ENCODE measurements around the gene ROBO2. TPM values are rescaled to one million over a fixed set of nuclear protein-coding genes. Genes with fewer than 3 reads are reported as not detected.

Gene ROBO2
- total and polyA plus RNA-seq, 7 donors = 0.23 to 2.9 (median 0.38) TPM; not detected in 1

GRCh38 chr3:77240072-77240650 lies 200.3 kb downstream of the ROBO2 start:
- WGBS, 2 donors = 94% methylated on average over 40 of the region's 40 CpGs
- H3K36me3 ChIP-seq = no peaks in the 10 kb centered on the region
- no peaks in the 10 kb centered on the region for H3K27me3 ChIP-seq
- H3K4me3 ChIP-seq = no peak overlapping the region
- TF ChIP-seq EP300 (IDR thresholded peaks at IDR 0.05) (no peak), CTCF (IDR thresholded peaks at IDR 0.05) (no peak), POLR2A (IDR thresholded peaks at IDR 0.05) (no peak), POLR2AphosphoS5 (IDR thresholded peaks at IDR 0.05) (no peak)
- H3K4me1 ChIP-seq = no peaks in the 10 kb centered on the region
- no peak for DNase-seq
- H3K27ac ChIP-seq = no peak overlapping the region
- H3K9me3 ChIP-seq = no peaks in the 10 kb centered on the region
- intact Hi-C loops (cut with DNase I) = no loop called here

DNA sequence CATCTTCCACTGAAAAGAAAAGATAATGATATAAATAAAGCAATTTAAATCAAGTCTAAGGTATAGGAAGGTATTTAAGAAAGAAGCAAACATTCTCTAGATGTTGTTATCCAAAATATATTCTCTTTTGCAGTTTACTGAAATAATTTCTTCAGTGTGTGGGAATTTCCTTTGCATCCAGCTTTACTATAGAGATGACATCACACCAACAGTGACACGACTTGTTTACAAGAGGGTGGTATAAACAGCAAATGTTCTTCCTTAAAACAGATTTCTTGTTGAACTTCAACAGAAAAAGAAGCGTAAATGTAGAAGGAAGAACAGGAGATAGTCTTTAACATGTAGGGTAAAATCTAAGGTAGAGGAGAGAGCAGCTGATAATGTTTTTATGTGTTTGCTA lies 202.5 kb downstream of the ROBO2 start:
- intact Hi-C loops (cut with DNase I) = no loop called here

GRCh38 chr3:77244981-77245380 lies 205.1 kb downstream of the ROBO2 start:
- WGBS, 2 donors = 92 to 94% methylated on average over 3 of the region's 3 CpGs

More for the DNA sequence above, 202.5 kb downstream of the ROBO2 start:
- no peak overlapping the region for H3K27ac ChIP-seq
- no peaks in the 10 kb centered on the region for H3K36me3 ChIP-seq
- no peak overlapping the region for H3K4me3 ChIP-seq
- H3K4me1 ChIP-seq = peaks cover 0 to 2% (median 0%) of the 10 kb centered on the region in 4 donors
- 34 to 50% methylated on average over 2 of the region's 2 CpGs for WGBS, 2 donors
- TF ChIP-seq POLR2AphosphoS5 (IDR thresholded peaks at IDR 0.05) (no peak), CTCF (IDR thresholded peaks at IDR 0.05) (no peak), EP300 (IDR thresholded peaks at IDR 0.05) (no peak), POLR2A (IDR thresholded peaks at IDR 0.05) (no peak)
- H3K9me3 ChIP-seq = no peaks in the 10 kb centered on the region
- no peak for DNase-seq
- H3K27me3 ChIP-seq = no peaks in the 10 kb centered on the region

GRCh38 chr3:77247061-77247460 lies 207.2 kb downstream of the ROBO2 start:
- TF ChIP-seq POLR2A (IDR thresholded peaks at IDR 0.05) = no peak
- no peak for TF ChIP-seq EP300 (IDR thresholded peaks at IDR 0.05)
- TF ChIP-seq CTCF (IDR thresholded peaks at IDR 0.05) = no peak
- TF ChIP-seq POLR2AphosphoS5 (IDR thresholded peaks at IDR 0.05) = no peak
- Histone ChIP-seq H3K27me3 (no peaks in the 10 kb centered on the region), H3K4me1 (peaks cover 0 to 4% (median 0%) of the 10 kb centered on the region in 4 donors), H3K9me3 (no peaks in the 10 kb centered on the region), H3K27ac (no peak overlapping the region), H3K4me3 (no peak overlapping the region), H3K36me3 (no peaks in the 10 kb centered on the region)
- no peak for DNase-seq
- intact Hi-C loops (cut with DNase I) = no loop called here
- 58 to 69% methylated on average over 6 of the region's 6 CpGs for WGBS, 2 donors

More at GRCh38 chr3:77244981-77245380, 205.1 kb downstream of the ROBO2 start:
- Histone ChIP-seq H3K4me3 (no peak overlapping the region), H3K9me3 (no peaks in the 10 kb centered on the region), H3K27me3 (no peaks in the 10 kb centered on the region), H3K27ac (no peak overlapping the region), H3K36me3 (no peaks in the 10 kb centered on the region), H3K4me1 (peaks cover 0 to 4% (median 0%) of the 10 kb centered on the region in 4 donors)
- TF ChIP-seq CTCF (IDR thresholded peaks at IDR 0.05) = no peak
- TF ChIP-seq EP300 (IDR thresholded peaks at IDR 0.05) = no peak
- TF ChIP-seq POLR2AphosphoS5 (IDR thresholded peaks at IDR 0.05) = no peak
- TF ChIP-seq POLR2A (IDR thresholded peaks at IDR 0.05) = no peak
- intact Hi-C loops (cut with DNase I) = no loop called here
- no peak for DNase-seq

- peaks cover 0 to 4% (median 0%) of the 10 kb centered on the region in 4 donors for H3K4me1 ChIP-seq
- no peak for DNase-seq
- no peaks in the 10 kb centered on the region for H3K27me3 ChIP-seq
- WGBS, 2 donors = 75 to 80% methylated on average over 7 of the region's 7 CpGs
- TF ChIP-seq POLR2A (IDR thresholded peaks at IDR 0.05) = no peak
- TF ChIP-seq CTCF (IDR thresholded peaks at IDR 0.05) = no peak
- no peak for TF ChIP-seq EP300 (IDR thresholded peaks at IDR 0.05)
- TF ChIP-seq POLR2AphosphoS5 (IDR thresholded peaks at IDR 0.05) = no peak
- no peaks in the 10 kb centered on the region for H3K9me3 ChIP-seq
- H3K27ac ChIP-seq = no peak overlapping the region
- no peak overlapping the region for H3K4me3 ChIP-seq
- H3K36me3 ChIP-seq = no peaks in the 10 kb centered on the region
- intact Hi-C loops (cut with DNase I) = no loop called here
Observed at GRCh38 chr3:77247817-77248216, 207.9 kb downstream of the ROBO2 start.
